Measurements from ENCODE around the gene UNCX.
"Not testable (repeated sequence)": the region's sequence is repeated elsewhere in the genome, so short reads cannot be mapped to it uniquely, and the experiment has no call there.

The UNCX gene

DNA sequence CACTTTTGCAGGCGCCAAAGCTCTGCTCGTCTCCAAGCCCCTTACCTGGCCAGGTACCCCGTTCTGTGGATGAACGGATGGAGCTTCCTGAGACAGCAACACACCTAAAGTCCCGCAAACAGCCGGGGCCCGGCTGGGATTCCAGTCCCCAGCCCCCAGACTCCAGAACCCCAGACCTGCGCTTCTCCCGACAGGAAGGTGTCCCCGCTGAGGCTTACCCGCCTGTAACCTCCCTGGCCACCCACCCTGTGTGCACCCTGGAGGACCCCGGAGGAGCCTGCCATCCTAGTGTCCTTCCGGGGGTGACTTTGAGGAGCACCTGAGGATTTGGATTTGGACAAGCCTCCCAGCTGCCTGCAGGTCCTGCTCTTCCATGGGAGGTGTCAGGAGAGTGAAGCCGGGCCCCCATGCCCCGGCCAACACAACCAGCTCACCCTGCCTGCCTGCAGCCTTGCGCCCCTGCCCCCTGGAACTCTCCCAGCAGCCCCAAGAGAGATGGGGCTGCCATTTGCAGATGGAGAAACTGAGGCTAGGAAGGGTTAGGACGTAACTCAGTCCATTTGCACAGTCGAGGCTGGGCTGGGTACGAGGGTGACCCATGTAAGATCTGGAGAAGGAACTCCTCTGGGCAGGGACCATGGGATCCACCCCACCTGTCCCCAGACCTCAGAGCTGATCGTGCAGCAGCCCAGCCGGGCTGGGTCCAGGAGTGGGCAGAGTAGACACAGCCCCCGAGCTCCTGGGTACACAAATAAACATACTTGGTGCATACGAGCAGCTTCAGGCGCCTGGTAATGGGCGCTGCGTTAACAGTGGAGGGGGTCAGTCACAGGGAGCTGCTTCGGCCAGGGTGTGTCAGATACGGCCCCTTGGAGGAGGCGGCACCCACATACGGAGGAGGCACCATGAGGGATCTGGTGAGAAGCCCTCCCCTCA lies 31.9 kb downstream of the UNCX start:
- H3K27me3 ChIP-seq (ENCODE audit: insufficient read depth, low read length): 0 out of 2 replicates have a peak, but pooled peaks cover 2% of the 10 kb centered on the region

GRCh38 chr7:1267016-1267900 lies 34.6 kb downstream of the UNCX start:
- Histone ChIP-seq H3K27ac (ENCODE audit: low read depth, low read length) (no peak overlapping the region), H3K9ac (ENCODE audit: low read depth, low read length) (no peak overlapping the region), H3K9me3 (ENCODE audit: insufficient read depth, low read depth, low read length) (peaks cover 3% of the 10 kb centered on the region; the same call in 1 of the 2 replicates), H3K4me1 (ENCODE audit: insufficient read depth, low read length) (no peaks in the 10 kb centered on the region), H3K27me3 (ENCODE audit: insufficient read depth, low read length) (0 out of 2 replicates have a peak, but pooled peaks cover 2% of the 10 kb centered on the region), H3K4me3 (ENCODE audit: low read length) (no peak overlapping the region), H3K36me3 (ENCODE audit: insufficient read depth, low read length) (no peaks in the 10 kb centered on the region)
- WGBS: 89% methylated on average over 31 of the region's 31 CpGs

More for the DNA sequence above, 31.9 kb downstream of the UNCX start:
- Histone ChIP-seq H3K9me3 (ENCODE audit: insufficient read depth, low read depth, low read length) (no peaks in the 10 kb centered on the region), H3K27ac (ENCODE audit: low read depth, low read length) (no peak overlapping the region), H3K9ac (ENCODE audit: low read depth, low read length) (no peak overlapping the region), H3K36me3 (ENCODE audit: insufficient read depth, low read length) (no peaks in the 10 kb centered on the region), H3K4me1 (ENCODE audit: insufficient read depth, low read length) (no peaks in the 10 kb centered on the region), H3K4me3 (ENCODE audit: low read length) (no peak overlapping the region)
- WGBS: 89% methylated on average over 29 of the region's 30 CpGs

GRCh38 chr7:1268076-1268815 lies 35.6 kb downstream of the UNCX start:
- 0 out of 2 replicates have a peak, but pooled peaks cover 2% of the 10 kb centered on the region for H3K27me3 ChIP-seq (ENCODE audit: insufficient read depth, low read length)
- WGBS: 90% methylated on average over 27 of the region's 27 CpGs

GRCh38 chr7:1268866-1269265 lies 36.2 kb downstream of the UNCX start:
- H3K27me3 ChIP-seq (ENCODE audit: insufficient read depth, low read length): 0 out of 2 replicates have a peak, but pooled peaks cover 2% of the 10 kb centered on the region
- peaks cover 3% of the 10 kb centered on the region; the same call in 1 of the 2 replicates for H3K9me3 ChIP-seq (ENCODE audit: insufficient read depth, low read depth, low read length)
- no peak overlapping the region for H3K4me3 ChIP-seq (ENCODE audit: low read length)
- 76% methylated on average over 11 of the region's 14 CpGs for WGBS
- H3K9ac ChIP-seq (ENCODE audit: low read depth, low read length): no peak overlapping the region
- no peaks in the 10 kb centered on the region for H3K4me1 ChIP-seq (ENCODE audit: insufficient read depth, low read length)
- H3K27ac ChIP-seq (ENCODE audit: low read depth, low read length): no peak overlapping the region
- no peaks in the 10 kb centered on the region for H3K36me3 ChIP-seq (ENCODE audit: insufficient read depth, low read length)

More at GRCh38 chr7:1268076-1268815, 35.6 kb downstream of the UNCX start:
- Histone ChIP-seq H3K4me3 (ENCODE audit: low read length) (no peak overlapping the region), H3K4me1 (ENCODE audit: insufficient read depth, low read length) (no peaks in the 10 kb centered on the region), H3K9me3 (ENCODE audit: insufficient read depth, low read depth, low read length) (peaks cover 3% of the 10 kb centered on the region; the same call in 1 of the 2 replicates), H3K9ac (ENCODE audit: low read depth, low read length) (no peak overlapping the region), H3K27ac (ENCODE audit: low read depth, low read length) (no peak overlapping the region), H3K36me3 (ENCODE audit: insufficient read depth, low read length) (no peaks in the 10 kb centered on the region)

DNA sequence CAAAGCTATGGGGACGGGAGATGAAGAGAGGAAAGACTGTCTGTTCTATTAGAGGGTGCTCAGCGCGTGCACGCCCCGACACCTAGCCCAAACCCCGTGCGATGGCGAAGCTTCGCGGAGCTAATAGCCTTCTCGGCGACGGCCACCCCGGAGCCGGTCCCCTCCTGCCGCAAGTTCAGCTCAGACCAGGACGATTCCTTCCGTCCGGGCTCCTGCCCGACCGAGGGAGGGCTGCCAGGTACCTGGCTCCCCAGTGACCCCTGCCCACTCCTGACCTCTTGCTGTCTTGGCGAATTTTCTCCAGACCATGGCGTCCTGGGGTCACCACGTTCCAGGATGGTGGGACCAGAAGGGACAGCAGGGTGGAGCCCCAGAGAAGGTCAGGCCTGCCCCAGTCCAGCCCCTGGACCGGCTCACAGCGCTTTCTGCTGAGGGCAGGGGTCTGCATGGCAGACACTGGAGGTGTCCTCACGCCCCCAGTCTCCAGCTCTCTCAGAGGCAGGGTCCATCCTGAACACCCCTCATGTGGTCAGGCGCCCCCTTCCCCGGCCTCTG lies 36.7 kb downstream of the UNCX start:
- H3K27ac ChIP-seq (ENCODE audit: low read depth, low read length): no peak overlapping the region
- 84% methylated on average over 29 of the region's 29 CpGs for WGBS
- H3K4me3 ChIP-seq (ENCODE audit: low read length): no peak overlapping the region
- H3K4me1 ChIP-seq (ENCODE audit: insufficient read depth, low read length): no peaks in the 10 kb centered on the region
- H3K36me3 ChIP-seq (ENCODE audit: insufficient read depth, low read length): no peaks in the 10 kb centered on the region
- no peak overlapping the region for H3K9ac ChIP-seq (ENCODE audit: low read depth, low read length)
- H3K9me3 ChIP-seq (ENCODE audit: insufficient read depth, low read depth, low read length): peaks cover 3% of the 10 kb centered on the region; the same call in 1 of the 2 replicates
- H3K27me3 ChIP-seq (ENCODE audit: insufficient read depth, low read length): 0 out of 2 replicates have a peak, but pooled peaks cover 2% of the 10 kb centered on the region

DNA sequence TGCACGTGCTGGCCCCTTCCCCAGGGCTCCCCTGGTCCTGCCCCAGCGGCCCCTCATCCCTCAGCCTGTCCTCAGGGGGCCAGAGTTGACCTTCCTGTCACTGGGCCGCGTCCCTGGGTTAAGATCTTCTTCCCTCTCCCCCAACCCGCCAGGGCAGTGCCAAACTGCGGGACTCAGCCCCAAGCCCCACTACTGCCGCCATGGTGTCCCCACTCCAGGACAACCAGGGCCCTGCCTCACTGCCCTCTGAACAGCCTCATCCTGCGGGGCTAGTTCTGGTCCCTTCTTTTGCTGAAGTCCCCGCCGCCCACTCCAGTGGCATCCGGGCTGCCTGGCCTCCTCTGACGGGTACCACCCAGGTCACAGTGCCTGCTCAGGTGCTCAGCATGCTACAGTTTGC lies 37.5 kb downstream of the UNCX start:
- no peaks in the 10 kb centered on the region for H3K4me1 ChIP-seq (ENCODE audit: insufficient read depth, low read length)
- no peak overlapping the region for H3K4me3 ChIP-seq (ENCODE audit: low read length)
- no peak overlapping the region for H3K9ac ChIP-seq (ENCODE audit: low read depth, low read length)
- H3K36me3 ChIP-seq (ENCODE audit: insufficient read depth, low read length): no peaks in the 10 kb centered on the region
- WGBS: 85% methylated on average over 12 of the region's 12 CpGs
- H3K27me3 ChIP-seq (ENCODE audit: insufficient read depth, low read length): 0 out of 2 replicates have a peak, but pooled peaks cover 2% of the 10 kb centered on the region
- no peak overlapping the region for H3K27ac ChIP-seq (ENCODE audit: low read depth, low read length)
- peaks cover 3% of the 10 kb centered on the region; the same call in 1 of the 2 replicates for H3K9me3 ChIP-seq (ENCODE audit: insufficient read depth, low read depth, low read length)

DNA sequence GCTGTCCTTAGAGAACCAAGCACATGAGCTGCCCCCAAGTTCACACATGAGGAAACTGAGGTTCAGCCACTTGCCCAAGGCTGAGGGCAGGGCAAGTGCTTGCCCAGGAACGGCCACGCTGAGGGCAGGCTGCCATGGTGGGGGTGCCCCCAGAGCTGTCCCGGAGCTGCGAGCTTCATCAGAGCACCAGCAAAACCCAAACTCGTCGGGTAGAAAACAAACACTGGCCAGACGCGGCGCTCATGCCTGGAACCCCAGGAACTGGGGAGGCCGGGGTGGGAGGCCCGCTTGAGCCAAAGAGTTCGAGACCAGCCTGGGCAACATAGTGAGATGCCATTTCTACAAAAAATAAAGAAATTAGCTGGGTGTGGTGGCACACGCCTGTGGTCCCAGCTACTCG lies 38.4 kb downstream of the UNCX start:
- no peaks in the 10 kb centered on the region for H3K4me1 ChIP-seq (ENCODE audit: insufficient read depth, low read length)
- H3K36me3 ChIP-seq (ENCODE audit: insufficient read depth, low read length): no peaks in the 10 kb centered on the region
- no peak overlapping the region for H3K4me3 ChIP-seq (ENCODE audit: low read length)
- 94% methylated on average over 14 of the region's 14 CpGs for WGBS
- H3K27me3 ChIP-seq (ENCODE audit: insufficient read depth, low read length): no peaks in the 10 kb centered on the region
- peaks cover 3% of the 10 kb centered on the region; the same call in 1 of the 2 replicates for H3K9me3 ChIP-seq (ENCODE audit: insufficient read depth, low read depth, low read length)
- no peak overlapping the region for H3K9ac ChIP-seq (ENCODE audit: low read depth, low read length)
- no peak overlapping the region for H3K27ac ChIP-seq (ENCODE audit: low read depth, low read length)

DNA sequence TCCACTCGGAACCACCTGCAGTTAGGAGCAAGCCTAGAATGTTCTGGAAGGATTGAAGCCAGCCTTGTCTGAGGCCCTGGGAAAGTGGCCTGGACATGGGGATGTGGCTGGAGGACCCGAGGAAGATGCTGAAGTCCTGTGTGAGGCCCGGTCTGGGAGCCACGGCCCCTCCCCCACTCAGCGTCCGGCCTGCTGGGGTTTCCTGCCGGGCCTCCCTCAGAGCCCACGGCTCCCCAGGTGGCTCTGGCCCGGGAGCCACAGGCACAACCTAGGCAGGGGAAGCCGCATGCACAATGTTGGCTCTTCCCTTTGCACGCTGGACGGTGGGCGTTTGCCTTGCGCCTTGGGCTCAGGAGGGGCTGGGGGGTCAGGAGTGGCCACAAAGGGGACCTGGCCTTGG lies 39.0 kb downstream of the UNCX start:
- 93% methylated on average over 14 of the region's 14 CpGs for WGBS
- H3K27ac ChIP-seq (ENCODE audit: low read depth, low read length): no peak overlapping the region
- peaks cover 3% of the 10 kb centered on the region; the same call in 1 of the 2 replicates for H3K9me3 ChIP-seq (ENCODE audit: insufficient read depth, low read depth, low read length)
- H3K4me3 ChIP-seq (ENCODE audit: low read length): no peak overlapping the region
- no peaks in the 10 kb centered on the region for H3K36me3 ChIP-seq (ENCODE audit: insufficient read depth, low read length)
- no peak overlapping the region for H3K9ac ChIP-seq (ENCODE audit: low read depth, low read length)
- H3K4me1 ChIP-seq (ENCODE audit: insufficient read depth, low read length): no peaks in the 10 kb centered on the region
- H3K27me3 ChIP-seq (ENCODE audit: insufficient read depth, low read length): no peaks in the 10 kb centered on the region

DNA sequence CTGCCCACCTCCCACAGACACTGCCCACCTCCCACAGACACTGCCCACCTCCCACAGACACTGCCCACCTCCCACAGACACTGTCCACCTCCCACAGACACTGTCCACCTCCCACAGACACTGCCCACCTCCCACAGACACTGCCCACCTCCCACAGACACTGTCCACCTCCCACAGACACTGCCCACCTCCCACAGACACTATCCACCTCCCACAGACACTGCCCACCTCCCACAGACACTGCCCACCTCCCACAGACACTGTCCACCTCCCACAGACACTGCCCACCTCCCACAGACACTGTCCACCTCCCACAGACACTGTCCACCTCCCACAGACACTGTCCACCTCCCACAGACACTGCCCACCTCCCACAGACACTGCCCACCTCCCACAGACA lies 39.5 kb downstream of the UNCX start:
- not testable (repeated sequence) for H3K36me3 ChIP-seq (ENCODE audit: insufficient read depth, low read length); H3K27me3 ChIP-seq (ENCODE audit: insufficient read depth, low read length); H3K4me1 ChIP-seq (ENCODE audit: insufficient read depth, low read length); H3K27ac ChIP-seq (ENCODE audit: low read depth, low read length); H3K9ac ChIP-seq (ENCODE audit: low read depth, low read length); H3K9me3 ChIP-seq (ENCODE audit: insufficient read depth, low read depth, low read length); H3K4me3 ChIP-seq (ENCODE audit: low read length)

GRCh38 chr7:1274121-1274875 lies 41.6 kb downstream of the UNCX start:
- no peak overlapping the region for H3K27ac ChIP-seq (ENCODE audit: low read depth, low read length)
- H3K4me3 ChIP-seq (ENCODE audit: low read length): no peak overlapping the region
- WGBS: 92% methylated on average over 28 of the region's 30 CpGs
- no peak overlapping the region for H3K9ac ChIP-seq (ENCODE audit: low read depth, low read length)
- H3K4me1 ChIP-seq (ENCODE audit: insufficient read depth, low read length): no peaks in the 10 kb centered on the region
- peaks cover 6% of the 10 kb centered on the region; the same call in 1 of the 2 replicates for H3K9me3 ChIP-seq (ENCODE audit: insufficient read depth, low read depth, low read length)
- no peaks in the 10 kb centered on the region for H3K27me3 ChIP-seq (ENCODE audit: insufficient read depth, low read length)
- H3K36me3 ChIP-seq (ENCODE audit: insufficient read depth, low read length): no peaks in the 10 kb centered on the region

Data from HUES64 (cell line).